COLO668 (cell line): ENCODE measurements around the gene DRC1.

Experiments
- DNase-seq: peaks from one replicate; lab custom pipeline; 2025; ENCODE audit not compliant: unreplicated experiment; lab: John Stamatoyannopoulos, UW

The DRC1 gene

GRCh38 chr2:26475832-26476501 lies 74.2 kb downstream of the DRC1 start:
- DNase-seq: no peak

- DNase-seq: no peak
Observed at GRCh38 chr2:26477126-26477910, 75.6 kb downstream of the DRC1 start.

- DNase-seq: peak; percentile 13
Observed at GRCh38 chr2:26477911-26478253, 76.2 kb downstream of the DRC1 start, which contains the start of gene OTOF. Gene OTOF, minus strand, starts transcription at chr2:26478124.

- DNase-seq: no peak
Observed at GRCh38 chr2:26478366-26478765, 76.6 kb downstream of the DRC1 start.

GRCh38 chr2:26479131-26479788 lies 77.5 kb downstream of the DRC1 start:
- DNase-seq: no peak

- DNase-seq: no peak
Observed at GRCh38 chr2:26479789-26480565, 78.3 kb downstream of the DRC1 start.

- no peak for DNase-seq
Observed at GRCh38 chr2:26480566-26481423, 79.1 kb downstream of the DRC1 start.

GRCh38 chr2:26481706-26482105 lies 80.0 kb downstream of the DRC1 start:
- DNase-seq: no peak

GRCh38 chr2:26482211-26483026 lies 80.7 kb downstream of the DRC1 start:
- DNase-seq: no peak

GRCh38 chr2:26483027-26483326 lies 81.3 kb downstream of the DRC1 start:
- DNase-seq: no peak

GRCh38 chr2:26483516-26483915 lies 81.8 kb downstream of the DRC1 start:
- DNase-seq: no peak

- DNase-seq: no peak
Observed at GRCh38 chr2:26483957-26484565, 82.3 kb downstream of the DRC1 start.

GRCh38 chr2:26484579-26484978 lies 82.9 kb downstream of the DRC1 start:
- DNase-seq: no peak

- no peak for DNase-seq
Observed at GRCh38 chr2:26485099-26485498, 83.4 kb downstream of the DRC1 start.

GRCh38 chr2:26485725-26486418 lies 84.2 kb downstream of the DRC1 start:
- DNase-seq: no peak

GRCh38 chr2:26486789-26487188 lies 85.1 kb downstream of the DRC1 start:
- no peak for DNase-seq

GRCh38 chr2:26487192-26487591 lies 85.5 kb downstream of the DRC1 start:
- no peak for DNase-seq

- DNase-seq: no peak
Observed at GRCh38 chr2:26488463-26489212, 86.9 kb downstream of the DRC1 start.
